Activated CD4-positive, alpha-beta T cell treated with anti-CD3 and anti-CD28 coated beads for 4 hours (primary cell): Measurements from ENCODE around the gene MBOAT2.

Experiments used
- DNase-seq, 2 donors: peaks; one replicate each; pipeline ENCODE4 v3.0.0-alpha.2; 2020

The MBOAT2 gene

GRCh38 chr2:8889978-8890377 is 113.5 kb downstream of the MBOAT2 start:
- DNase-seq: no peak

GRCh38 chr2:8888963-8889362 is 114.5 kb downstream of the MBOAT2 start:
- DNase-seq: no peak

GRCh38 chr2:8886876-8887275 is 116.6 kb downstream of the MBOAT2 start:
- DNase-seq: no peak

- no peak for DNase-seq
These were observed 117.3 kb downstream of the MBOAT2 start for GRCh38 chr2:8886202-8886518.

- no peak for DNase-seq
These were observed 117.9 kb downstream of the MBOAT2 start for GRCh38 chr2:8885449-8886201.

GRCh38 chr2:8884812-8885211 is 118.7 kb downstream of the MBOAT2 start:
- DNase-seq: no peak

GRCh38 chr2:8882094-8882493 is 121.4 kb downstream of the MBOAT2 start:
- no peak for DNase-seq

GRCh38 chr2:8877894-8878293 is 125.6 kb downstream of the MBOAT2 start:
- DNase-seq: no peak

GRCh38 chr2:8877332-8877731 is 126.2 kb downstream of the MBOAT2 start:
- DNase-seq: no peak

GRCh38 chr2:8876628-8877027 is 126.9 kb downstream of the MBOAT2 start:
- DNase-seq: no peak

GRCh38 chr2:8872821-8873432 is 130.6 kb downstream of the MBOAT2 start:
- DNase-seq: no peak

GRCh38 chr2:8870441-8870840 is 133.0 kb downstream of the MBOAT2 start:
- no peak for DNase-seq

GRCh38 chr2:8867363-8867762 is 136.1 kb downstream of the MBOAT2 start:
- no peak for DNase-seq

- no peak for DNase-seq
These were observed 140.0 kb downstream of the MBOAT2 start for GRCh38 chr2:8863331-8863953.

- no peak for DNase-seq
These were observed 141.3 kb downstream of the MBOAT2 start for GRCh38 chr2:8862230-8862629.

- no peak for DNase-seq
These were observed 141.7 kb downstream of the MBOAT2 start for GRCh38 chr2:8861797-8862196.

GRCh38 chr2:8860239-8860638 is 143.2 kb downstream of the MBOAT2 start:
- DNase-seq: no peak

- no peak for DNase-seq
These were observed 144.6 kb downstream of the MBOAT2 start for GRCh38 chr2:8858910-8859309.

- no peak for DNase-seq
These were observed 145.2 kb downstream of the MBOAT2 start for GRCh38 chr2:8858264-8858663.

GRCh38 chr2:8857709-8858108 is 145.8 kb downstream of the MBOAT2 start:
- no peak for DNase-seq

GRCh38 chr2:8856176-8856575 is 147.3 kb downstream of the MBOAT2 start:
- DNase-seq: no peak

GRCh38 chr2:8855010-8855409 is 148.5 kb downstream of the MBOAT2 start:
- no peak for DNase-seq

GRCh38 chr2:8853426-8853825 is 150.1 kb downstream of the MBOAT2 start:
- no peak for DNase-seq

- DNase-seq: no peak
These were observed 151.5 kb downstream of the MBOAT2 start for GRCh38 chr2:8851811-8852560.
